ENCODE measurements around the gene MCTP2.

GRCh38 chr15:94331731-94332130, 100.4 kb downstream of the MCTP2 start:
- no peak for TF ChIP-seq CTCF (IDR thresholded peaks at IDR 0.05; ENCODE audit: control extremely low read depth in 1 of 3, insufficient read depth in 1 of 3, low read depth in 1 of 3, low read length in 3 of 3)
- TF ChIP-seq POLR2A (IDR thresholded peaks at IDR 0.05; ENCODE audit: control extremely low read depth in 1 of 2, low read depth in 2 of 2, low read length in 2 of 2): no peak
- no peak for TF ChIP-seq CHD2 (IDR thresholded peaks at IDR 0.05; ENCODE audit: low read length)
- TF ChIP-seq JUND (IDR thresholded peaks at IDR 0.05; ENCODE audit: low read length): no peak
- TF ChIP-seq EZH2 (IDR thresholded peaks at IDR 0.05; ENCODE audit: low read depth, low read length, severe bottlenecking): no peak
- no peak for TF ChIP-seq POLR2AphosphoS5 (IDR thresholded peaks at IDR 0.05; ENCODE audit: low read depth, low read length)
- TF ChIP-seq TEAD4 (IDR thresholded peaks at IDR 0.05; ENCODE audit: low read depth, low read length): no peak
- TF ChIP-seq CEBPB (IDR thresholded peaks at IDR 0.05; ENCODE audit: low read depth, low read length): no peak
- no peak for TF ChIP-seq NRF1 (IDR thresholded peaks at IDR 0.05; ENCODE audit: low read depth, low read length)
- TF ChIP-seq CBX5 (IDR thresholded peaks at IDR 0.05; ENCODE audit: low read depth, low read length): no peak
- TF ChIP-seq SIN3A (conservative IDR thresholded peaks at IDR 0.05 in 1 of 2, IDR thresholded peaks at IDR 0.05 in 1 of 2; ENCODE audit: low read depth in 1 of 2, low read length in 2 of 2): no peak
